Measurements from ENCODE around the gene PLCD3. TPM values are rescaled to one million over a fixed set of nuclear protein-coding genes. Genes with fewer than 3 reads are reported as not detected.
"Not testable (repeated sequence)": the region's sequence is repeated elsewhere in the genome, so short reads cannot be mapped to it uniquely, and the experiment has no call there.

Gene PLCD3
- total RNA-seq, 1 donor from 2014 or later = 70.9 TPM

GRCh38 chr17:45132572-45133463 lies 503 bp upstream of the PLCD3 start:
- DNase-seq = peak; percentile 89

DNA sequence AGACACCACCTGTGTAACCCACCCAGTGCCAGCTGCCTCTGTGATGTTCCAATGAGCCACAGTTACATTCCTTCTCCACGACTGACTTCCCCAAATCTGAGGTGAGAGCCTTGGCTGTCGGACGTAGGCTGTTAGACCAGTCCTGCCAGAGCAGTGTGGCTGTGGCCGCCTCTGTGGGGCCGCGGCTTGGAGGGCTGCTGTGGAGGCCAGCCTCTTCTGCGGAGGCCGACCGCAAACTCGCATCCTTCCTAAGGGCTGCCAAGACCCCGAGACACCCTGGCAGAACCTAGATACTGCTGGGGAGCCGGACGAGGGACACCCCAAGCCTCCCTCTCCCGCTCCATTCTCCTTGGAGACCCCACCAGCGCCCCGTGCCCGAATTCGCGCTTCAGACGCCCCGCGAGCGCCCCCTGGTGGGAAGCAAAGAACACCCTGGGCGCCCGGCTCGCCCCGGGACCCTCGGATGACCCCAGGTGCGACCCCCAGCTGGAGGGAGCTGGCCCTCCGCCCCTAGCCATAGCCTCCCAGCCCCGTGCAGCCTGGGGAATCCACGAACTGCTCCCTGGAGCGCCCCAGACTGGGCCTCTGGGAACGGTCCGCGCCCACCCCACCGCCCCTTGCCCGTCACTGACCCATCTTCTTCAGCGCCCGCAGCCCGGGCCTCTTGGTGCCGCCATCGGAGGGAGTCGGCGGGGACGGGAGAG lies 547 bp downstream of the PLCD3 start:
- peak; percentile 71 for DNase-seq

GRCh38 chr17:45130681-45131615 lies 1.4 kb downstream of the PLCD3 start:
- DNase-seq = no peak

- DNase-seq = no peak
These were observed 2.2 kb downstream of the PLCD3 start for GRCh38 chr17:45129940-45130680.

DNA sequence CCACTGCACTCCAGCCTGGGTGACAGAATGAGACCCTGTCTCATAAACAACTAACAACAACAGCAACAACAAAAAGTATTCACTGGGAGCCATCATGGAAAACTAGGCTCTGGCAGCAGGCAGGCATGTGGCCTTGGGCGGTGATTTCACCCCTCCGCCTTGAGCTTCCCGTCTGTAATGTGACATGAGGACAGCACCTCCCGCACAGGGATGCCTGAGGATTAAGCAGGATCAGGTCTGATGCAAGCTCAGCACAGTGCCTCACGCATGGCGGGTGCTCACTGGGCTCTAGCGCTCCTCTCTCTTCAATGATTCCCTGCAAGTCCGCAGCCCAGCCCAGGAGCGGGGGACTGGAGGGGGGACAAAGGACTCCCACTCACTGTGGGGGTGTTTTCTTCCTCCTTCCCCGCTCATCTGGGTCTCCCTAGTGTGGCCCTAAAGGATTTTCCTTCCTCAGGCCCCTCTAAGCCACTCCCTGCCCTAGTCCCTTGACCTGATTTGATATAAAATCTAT lies 2.8 kb downstream of the PLCD3 start:
- DNase-seq = peak; percentile 76

DNA sequence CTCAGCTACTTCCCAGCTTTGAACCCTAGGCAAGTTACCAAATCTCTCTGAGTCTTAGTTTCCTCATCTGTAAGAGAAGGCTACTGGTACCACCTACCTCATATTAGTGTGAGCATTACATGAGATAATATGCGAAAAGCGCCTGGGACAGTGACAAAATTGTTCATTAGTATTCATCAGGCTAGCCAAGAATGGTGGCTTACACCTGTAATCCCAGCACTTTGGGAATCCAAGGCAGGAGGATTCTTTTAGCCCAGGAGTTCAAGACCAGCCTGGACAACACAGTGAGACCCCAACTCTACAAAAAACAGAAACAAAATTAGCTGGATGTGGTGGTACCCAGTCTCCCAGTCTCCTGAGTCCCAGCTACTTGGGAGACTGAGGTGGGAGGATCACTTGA lies 3.3 kb downstream of the PLCD3 start:
- no peak for DNase-seq

DNA sequence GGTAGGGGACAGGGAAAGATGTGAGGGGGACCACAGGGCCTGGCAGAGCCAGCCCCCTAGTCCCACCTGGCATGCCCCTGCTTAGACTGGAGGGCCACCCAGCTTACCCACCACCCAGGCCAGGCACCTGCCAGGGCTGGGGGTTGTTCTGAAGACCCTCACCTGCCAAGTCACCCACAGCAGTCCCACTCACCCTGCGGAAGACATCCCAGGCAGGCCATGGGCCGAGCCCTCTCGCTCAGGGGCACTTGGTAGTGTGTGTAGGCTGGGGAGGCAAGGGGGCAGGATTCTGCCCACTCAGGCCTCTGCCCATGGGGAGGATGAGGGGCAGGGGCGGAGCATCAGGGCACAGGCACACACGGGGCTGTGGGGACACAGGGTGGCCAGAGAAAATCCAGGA lies 4.0 kb downstream of the PLCD3 start:
- DNase-seq = no peak

DNA sequence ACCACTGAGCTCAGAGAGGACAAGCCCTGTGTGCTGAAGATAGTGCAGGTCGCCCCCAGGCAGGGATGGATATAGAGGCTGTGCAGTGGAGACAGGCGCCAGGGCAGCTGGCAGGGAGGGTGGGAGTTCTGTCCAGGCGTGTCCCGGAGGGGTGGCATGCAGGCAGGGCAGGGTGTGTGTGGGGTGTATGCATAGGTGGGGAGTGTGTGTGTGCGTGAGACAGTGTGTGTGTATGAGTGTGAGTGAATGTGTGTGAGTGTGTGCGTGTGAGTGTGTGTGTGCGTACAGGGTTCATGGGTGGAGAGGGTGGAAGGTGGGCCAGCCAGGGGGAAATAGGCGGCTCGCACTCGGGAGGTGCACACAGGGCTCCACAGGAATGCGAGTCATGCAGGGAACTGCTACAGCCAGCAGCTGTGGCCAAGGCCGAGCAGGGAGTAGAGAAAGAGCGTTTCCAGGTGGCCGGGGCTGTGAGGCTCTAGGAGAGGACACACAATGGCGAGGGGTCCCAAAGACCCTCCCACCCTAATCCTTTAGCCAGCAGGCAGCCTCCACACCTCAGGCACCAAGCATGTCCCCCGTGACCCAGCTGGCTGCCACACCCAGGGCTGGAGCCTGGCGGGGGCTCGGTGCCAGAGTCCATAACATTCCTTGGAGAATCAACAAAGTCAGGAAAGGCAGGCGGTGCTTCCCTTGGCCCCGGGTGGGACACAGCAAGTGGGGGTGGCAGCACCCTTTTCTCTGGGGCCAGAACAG lies 4.6 kb downstream of the PLCD3 start:
- DNase-seq = peak; percentile 64

GRCh38 chr17:45127207-45127547 lies 5.1 kb downstream of the PLCD3 start:
- no peak for DNase-seq

- no peak for DNase-seq
These were observed 6.8 kb downstream of the PLCD3 start for GRCh38 chr17:45125509-45125908.

GRCh38 chr17:45124797-45125122 lies 7.6 kb downstream of the PLCD3 start:
- not testable (repeated sequence) for DNase-seq

- no peak for DNase-seq
These were observed 8.2 kb downstream of the PLCD3 start for GRCh38 chr17:45123930-45124796.

GRCh38 chr17:45123076-45123770 lies 9.1 kb downstream of the PLCD3 start:
- no peak for DNase-seq

GRCh38 chr17:45121055-45121454 lies 11.3 kb downstream of the PLCD3 start:
- DNase-seq = no peak

DNA sequence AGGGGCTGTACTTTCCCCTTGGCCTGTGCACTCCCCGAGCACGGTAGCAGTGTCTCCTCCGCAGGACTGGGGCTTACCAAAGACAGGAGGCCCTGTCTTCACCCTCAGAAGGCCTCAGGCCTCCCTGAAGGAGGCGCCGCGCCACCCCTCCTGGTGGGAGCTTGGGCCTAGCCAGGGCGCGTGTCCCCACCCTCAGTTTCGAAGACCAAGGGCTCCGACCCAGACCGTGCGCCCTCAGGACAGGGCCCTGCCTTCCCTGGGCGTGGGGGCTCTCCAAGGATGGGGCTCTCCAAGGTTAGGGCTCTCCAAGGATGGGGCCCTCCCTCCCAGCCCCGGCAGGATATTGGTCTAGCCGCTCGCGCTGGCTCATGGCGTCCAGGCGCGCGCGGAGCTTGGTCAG lies 11.8 kb downstream of the PLCD3 start:
- no peak for DNase-seq

- DNase-seq = no peak
These were observed 12.4 kb downstream of the PLCD3 start for GRCh38 chr17:45119964-45120363.

- DNase-seq = no peak
These were observed 13.6 kb downstream of the PLCD3 start for GRCh38 chr17:45118691-45119090.

DNA sequence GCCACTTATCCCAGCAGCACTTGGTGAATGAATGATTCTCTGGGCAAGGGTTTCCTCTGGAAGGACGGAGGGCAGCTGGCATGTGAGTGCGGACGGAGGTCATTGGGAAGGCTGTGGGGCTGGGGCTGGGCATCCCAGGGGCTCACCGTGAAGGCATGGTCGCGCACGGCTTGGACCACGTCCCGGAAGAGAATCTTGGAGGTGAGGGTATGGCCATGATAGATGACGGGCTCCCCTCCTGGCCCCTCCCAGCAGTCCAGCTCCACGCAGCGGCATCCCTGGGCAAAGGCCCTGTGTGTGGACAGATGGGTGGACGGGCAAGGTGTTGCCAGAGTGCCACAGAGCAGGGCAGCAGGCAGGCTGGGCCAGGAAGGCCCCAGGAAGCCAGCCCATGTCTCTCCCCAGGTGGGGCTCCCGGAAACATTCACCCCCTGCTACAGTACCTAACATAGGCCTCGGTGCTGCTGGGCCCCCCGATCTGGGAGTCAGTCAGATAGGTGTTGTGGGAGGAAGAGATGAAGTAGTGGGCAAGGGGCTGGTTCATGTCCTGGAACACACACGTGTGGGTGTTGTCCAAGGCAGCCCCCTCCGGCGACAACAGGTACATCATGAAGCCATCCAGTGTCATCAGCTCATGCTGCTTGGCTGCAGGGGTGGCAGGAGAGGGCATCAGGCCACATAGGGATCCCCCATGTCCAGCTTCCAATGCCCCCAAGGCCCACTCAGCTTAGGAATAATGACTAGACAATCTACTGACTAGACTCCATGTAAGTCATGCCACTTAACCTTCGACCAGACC lies 14.3 kb downstream of the PLCD3 start:
- no peak for DNase-seq
